ENCODE results near the gene RIT2. TPM values are rescaled to one million over a fixed set of nuclear protein-coding genes. Genes with fewer than 3 reads are reported as not detected.

The RIT2 gene
- total RNA-seq, 1 experiment from 2014 or later = 1.5 TPM

- H3K9me3 Mint-ChIP-seq = peaks cover 3% of the 10 kb centered on the region; the same call in 1 of the 2 replicates
- CTCF ChIA-PET = no interaction called here
- H3K27ac Mint-ChIP-seq = no peak overlapping the region
- TF ChIP-seq MXD4 (CRISPR knock-in tag; IDR thresholded peaks at IDR 0.05; ENCODE audit: borderline replicate concordance) (no peak), NR2C2 (CRISPR knock-in tag; IDR thresholded peaks at IDR 0.05) (no peak), ZNF671 (CRISPR knock-in tag; IDR thresholded peaks at IDR 0.05) (no peak), E2F1 (CRISPR knock-in tag; IDR thresholded peaks at IDR 0.05) (no peak), SOX15 (CRISPR knock-in tag; IDR thresholded peaks at IDR 0.05) (no peak), TEAD4 (CRISPR knock-in tag; IDR thresholded peaks at IDR 0.05) (no peak), ETV6 (CRISPR knock-in tag; IDR thresholded peaks at IDR 0.05) (no peak), ZSCAN18 (CRISPR knock-in tag; IDR thresholded peaks at IDR 0.05) (no peak), NR3C1 (CRISPR knock-in tag; conservative IDR thresholded peaks at IDR 0.05; ENCODE audit: low read depth) (no peak), USF2 (CRISPR knock-in tag; IDR thresholded peaks at IDR 0.05) (no peak)
- TF ChIP-seq, protein P1, sequence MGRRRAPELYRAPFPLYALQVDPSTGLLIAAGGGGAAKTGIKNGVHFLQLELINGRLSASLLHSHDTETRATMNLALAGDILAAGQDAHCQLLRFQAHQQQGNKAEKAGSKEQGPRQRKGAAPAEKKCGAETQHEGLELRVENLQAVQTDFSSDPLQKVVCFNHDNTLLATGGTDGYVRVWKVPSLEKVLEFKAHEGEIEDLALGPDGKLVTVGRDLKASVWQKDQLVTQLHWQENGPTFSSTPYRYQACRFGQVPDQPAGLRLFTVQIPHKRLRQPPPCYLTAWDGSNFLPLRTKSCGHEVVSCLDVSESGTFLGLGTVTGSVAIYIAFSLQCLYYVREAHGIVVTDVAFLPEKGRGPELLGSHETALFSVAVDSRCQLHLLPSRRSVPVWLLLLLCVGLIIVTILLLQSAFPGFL (CRISPR knock-in tag; IDR thresholded peaks at IDR 0.05; ENCODE audit: borderline replicate concordance) = no peak
- TF ChIP-seq, protein P2, sequence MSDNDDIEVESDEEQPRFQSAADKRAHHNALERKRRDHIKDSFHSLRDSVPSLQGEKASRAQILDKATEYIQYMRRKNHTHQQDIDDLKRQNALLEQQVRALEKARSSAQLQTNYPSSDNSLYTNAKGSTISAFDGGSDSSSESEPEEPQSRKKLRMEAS (CRISPR knock-in tag; IDR thresholded peaks at IDR 0.05) = no peak
- TF ChIP-seq, protein P3, sequence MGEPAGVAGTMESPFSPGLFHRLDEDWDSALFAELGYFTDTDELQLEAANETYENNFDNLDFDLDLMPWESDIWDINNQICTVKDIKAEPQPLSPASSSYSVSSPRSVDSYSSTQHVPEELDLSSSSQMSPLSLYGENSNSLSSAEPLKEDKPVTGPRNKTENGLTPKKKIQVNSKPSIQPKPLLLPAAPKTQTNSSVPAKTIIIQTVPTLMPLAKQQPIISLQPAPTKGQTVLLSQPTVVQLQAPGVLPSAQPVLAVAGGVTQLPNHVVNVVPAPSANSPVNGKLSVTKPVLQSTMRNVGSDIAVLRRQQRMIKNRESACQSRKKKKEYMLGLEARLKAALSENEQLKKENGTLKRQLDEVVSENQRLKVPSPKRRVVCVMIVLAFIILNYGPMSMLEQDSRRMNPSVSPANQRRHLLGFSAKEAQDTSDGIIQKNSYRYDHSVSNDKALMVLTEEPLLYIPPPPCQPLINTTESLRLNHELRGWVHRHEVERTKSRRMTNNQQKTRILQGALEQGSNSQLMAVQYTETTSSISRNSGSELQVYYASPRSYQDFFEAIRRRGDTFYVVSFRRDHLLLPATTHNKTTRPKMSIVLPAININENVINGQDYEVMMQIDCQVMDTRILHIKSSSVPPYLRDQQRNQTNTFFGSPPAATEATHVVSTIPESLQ (CRISPR knock-in tag; IDR thresholded peaks at IDR 0.05) = no peak
- no peaks in the 10 kb centered on the region for H3K27me3 Mint-ChIP-seq (ENCODE audit: low read depth)
- DNase-seq (ENCODE audit: low spot score) (no peak), ATAC-seq (no peak)
- H3K36me3 Mint-ChIP-seq = no peaks in the 10 kb centered on the region
- no peak overlapping the region for H3K4me3 Mint-ChIP-seq
- POLR2A ChIA-PET = no interaction called here
- H3K4me1 Mint-ChIP-seq = peaks cover 6% of the 10 kb centered on the region; the same call in 1 of the 2 replicates
Observed at GRCh38 chr18:42959528-42959927, 156.0 kb downstream of the RIT2 start.

- ATAC-seq = no peak
- TF ChIP-seq CBFB (CRISPR knock-in tag; IDR thresholded peaks at IDR 0.05; ENCODE audit: low read depth) = no peak
- no peak for TF ChIP-seq RELA (CRISPR knock-in tag; IDR thresholded peaks at IDR 0.05; ENCODE audit: borderline replicate concordance)
- no peak for TF ChIP-seq TEAD1 (CRISPR knock-in tag; IDR thresholded peaks at IDR 0.05)
- TF ChIP-seq USF1 (CRISPR knock-in tag; IDR thresholded peaks at IDR 0.05) = no peak
- no peak for TF ChIP-seq E2F5 (CRISPR knock-in tag; IDR thresholded peaks at IDR 0.05)
- peaks cover 6% of the 10 kb centered on the region; the same call in 1 of the 2 replicates for H3K4me1 Mint-ChIP-seq
- peaks cover 3% of the 10 kb centered on the region; the same call in 1 of the 2 replicates for H3K9me3 Mint-ChIP-seq
- H3K27ac Mint-ChIP-seq = no peak overlapping the region
- H3K4me3 Mint-ChIP-seq = no peak overlapping the region
- ChIA-PET POLR2A (no interaction called here), CTCF (no interaction called here)
- no peaks in the 10 kb centered on the region for H3K36me3 Mint-ChIP-seq
- no peaks in the 10 kb centered on the region for H3K27me3 Mint-ChIP-seq (ENCODE audit: low read depth)
- DNase-seq (ENCODE audit: low spot score) = no peak
Observed at GRCh38 chr18:42958353-42958752, 157.1 kb downstream of the RIT2 start.

Data from WTC11 (cell line).